NCI-H774 (cell line): ENCODE data around the gene SNPH.

ENCODE experiments used
- DNase-seq: peaks from one replicate; lab custom pipeline; 2025; lab: John Stamatoyannopoulos, UW

SNPH gene

DNA sequence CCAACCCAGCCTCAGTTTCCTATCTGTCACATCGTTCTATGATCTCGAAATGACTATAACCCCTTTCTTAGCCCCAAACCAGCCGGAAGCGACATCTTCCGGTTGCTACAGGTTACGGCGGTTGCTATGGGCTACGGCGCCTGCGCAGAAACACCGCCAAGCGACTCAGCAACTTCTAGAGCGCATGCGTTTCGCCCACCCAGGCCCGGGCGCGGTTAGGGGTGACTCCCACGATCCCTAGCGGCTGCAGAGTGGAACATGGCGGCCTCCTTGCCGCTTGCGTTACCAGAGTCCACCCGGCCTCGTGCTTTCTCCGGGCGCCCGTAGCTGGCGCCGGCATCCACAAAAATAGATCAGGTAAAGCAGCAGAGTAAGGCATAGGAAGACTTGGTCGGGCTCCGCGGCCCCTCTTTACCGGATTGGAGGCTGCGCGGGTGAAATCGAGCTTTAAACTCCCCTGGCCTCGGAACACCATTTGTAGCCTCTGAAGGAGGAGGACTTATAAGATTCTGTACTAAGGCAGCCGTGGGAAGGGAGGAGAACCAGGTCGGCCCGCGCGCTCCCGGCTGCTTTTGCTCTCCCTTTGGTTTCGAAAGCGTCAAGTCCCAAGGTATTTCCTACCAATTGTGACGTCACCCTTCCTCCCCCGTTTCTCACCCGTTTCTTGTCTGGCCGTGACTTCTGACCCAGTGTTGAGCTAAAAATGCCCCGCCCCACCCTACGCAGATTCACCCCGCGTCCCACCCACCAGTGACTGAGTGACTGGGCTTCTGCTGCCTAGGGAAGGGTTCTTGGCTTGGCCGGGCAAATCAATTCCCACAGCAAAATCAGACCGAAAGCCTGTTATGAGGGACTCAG, 59.3 kb downstream of the SNPH start:
- peak; percentile 96 for DNase-seq

DNA sequence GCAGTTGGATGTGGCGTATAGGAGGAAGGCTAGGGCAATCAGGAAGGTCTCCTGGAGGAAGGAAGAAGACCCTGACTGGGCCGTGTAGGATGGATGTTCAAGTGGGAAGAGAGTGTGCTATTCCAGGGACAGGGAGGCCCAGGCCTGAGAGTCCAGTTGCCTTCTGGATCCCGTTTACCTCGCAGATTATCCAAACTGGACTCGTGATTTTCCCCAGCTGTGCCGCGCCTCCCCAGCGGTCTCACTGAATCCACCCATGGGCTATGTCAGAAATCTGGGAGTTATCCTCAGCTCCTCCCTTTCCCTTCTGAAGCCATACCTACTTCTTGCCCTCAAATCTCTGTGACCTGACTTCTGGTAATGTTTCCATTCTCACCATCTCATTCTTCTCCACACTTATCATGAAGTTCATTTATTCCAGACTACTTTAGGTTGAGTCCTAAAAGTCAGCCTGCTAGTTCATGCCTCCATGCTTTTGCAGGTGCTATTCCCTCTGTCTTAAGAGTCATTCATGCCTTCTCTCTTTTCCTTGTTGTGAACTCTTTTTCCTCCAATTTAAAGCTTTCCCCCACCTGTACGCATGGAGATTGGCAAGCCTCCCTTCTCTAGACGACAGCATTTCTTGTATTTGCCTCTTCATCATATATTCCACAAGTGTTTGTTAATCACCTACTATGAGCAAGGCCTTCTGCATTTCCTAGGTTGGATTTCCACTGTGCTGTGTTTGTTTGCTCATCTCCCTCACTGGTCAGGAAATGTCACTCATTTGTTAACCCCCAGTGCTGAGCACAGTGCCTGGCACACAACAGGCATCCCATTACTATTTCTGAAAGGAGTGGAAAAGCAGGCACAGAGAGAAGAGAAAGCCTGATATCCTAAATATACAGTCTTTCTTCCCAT, 60.2 kb downstream of the SNPH start:
- no peak for DNase-seq

DNA sequence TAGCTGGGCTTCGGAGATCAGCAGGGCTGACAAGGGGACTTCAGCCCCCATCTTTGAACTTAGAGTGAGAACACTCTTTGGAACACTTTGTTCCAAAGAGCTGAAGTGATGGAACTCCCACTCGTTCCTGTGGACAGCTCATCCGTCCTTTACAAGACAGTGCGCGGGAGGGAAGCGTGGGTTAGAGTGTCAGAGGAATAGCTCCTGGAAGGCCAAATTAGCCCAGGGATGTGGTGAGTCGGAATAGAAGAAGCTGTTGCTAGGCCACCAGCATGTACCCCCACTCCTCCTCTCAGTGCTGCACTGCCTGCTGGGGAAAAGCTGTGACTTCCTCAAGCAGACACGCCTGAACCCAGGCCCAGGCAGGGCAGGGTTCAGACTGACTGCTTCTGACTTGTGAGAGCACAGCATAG, 61.2 kb downstream of the SNPH start:
- no peak for DNase-seq

DNA sequence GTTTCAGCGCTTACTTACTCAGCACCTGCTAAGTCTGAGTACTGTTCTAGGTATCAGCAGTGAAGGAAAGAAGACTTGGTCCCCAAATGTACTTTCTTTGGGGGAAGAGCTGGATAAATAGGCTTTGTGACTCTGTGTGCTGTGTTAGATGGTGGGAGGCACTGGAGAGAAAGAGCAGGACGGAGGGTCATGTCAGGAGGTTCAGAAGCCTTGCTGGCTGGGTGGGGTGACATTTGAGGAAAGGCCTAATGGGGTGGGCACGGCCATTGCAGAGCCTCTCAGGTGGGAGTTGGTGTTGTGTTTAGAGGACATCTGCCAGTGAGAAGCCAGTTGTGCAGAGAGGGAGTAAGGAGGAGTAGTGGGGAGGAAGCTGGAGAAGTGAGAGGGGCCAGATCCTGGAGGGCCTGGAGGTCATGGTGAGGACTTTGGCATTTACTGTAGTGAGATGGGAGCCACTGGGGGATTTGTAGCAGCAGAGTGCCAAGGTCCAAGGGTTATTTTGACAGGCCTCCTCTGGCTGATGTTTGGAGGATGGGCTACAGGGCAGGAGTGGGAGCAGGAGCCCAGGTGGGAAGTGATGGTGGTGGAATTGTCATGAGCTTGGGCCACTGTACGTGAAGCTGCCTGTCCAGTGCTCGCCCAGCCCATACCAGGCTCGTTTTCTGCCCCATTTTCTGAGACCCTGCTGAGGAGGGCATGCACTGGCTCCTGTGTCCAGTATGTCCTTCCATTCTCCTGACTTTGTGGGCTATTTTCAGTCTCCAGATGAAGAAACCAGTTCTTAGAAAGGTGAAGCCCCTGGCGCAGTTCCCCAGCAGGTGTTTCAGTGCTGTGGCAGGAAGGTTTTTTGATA, 62.0 kb downstream of the SNPH start:
- DNase-seq: no peak

DNA sequence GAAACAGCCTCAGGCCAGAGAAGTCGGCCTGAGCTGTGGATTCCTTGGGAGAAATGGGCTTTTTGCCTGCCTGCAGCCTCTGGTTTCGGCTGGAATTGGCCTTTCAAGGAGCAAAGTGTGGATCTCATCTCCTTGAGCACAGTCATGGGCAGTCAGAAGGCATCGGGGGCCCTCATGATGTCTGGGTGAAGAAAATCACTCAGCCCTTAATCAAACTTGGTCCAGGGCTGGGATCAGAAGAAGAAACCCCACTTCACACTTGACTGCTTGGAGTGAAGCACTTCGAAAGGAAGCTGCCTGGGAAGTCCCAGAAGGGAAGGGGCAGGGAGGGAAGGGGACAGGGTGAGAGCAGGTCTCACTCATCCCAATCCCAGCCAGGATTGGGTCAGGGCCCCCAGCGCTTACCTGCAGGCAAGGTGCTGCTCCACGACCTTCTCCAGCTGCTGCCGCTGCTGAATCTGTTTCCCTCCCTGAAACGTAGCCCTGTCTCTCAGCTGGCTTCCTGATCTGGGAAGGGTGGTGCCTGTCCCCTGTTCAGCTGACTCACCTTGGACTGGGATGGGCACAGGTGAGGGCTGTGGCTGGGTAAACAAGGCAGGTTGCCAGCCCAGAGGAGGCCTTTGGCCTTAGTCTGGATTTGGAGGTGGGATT, 62.7 kb downstream of the SNPH start, which contains the start of gene SDCBP2:
TSS of gene SDCBP2 (minus strand) at position 460 of the 651 bp plus-strand sequence. CDS start 8,723 bp downstream, outside the sequence.
- no peak for DNase-seq

DNA sequence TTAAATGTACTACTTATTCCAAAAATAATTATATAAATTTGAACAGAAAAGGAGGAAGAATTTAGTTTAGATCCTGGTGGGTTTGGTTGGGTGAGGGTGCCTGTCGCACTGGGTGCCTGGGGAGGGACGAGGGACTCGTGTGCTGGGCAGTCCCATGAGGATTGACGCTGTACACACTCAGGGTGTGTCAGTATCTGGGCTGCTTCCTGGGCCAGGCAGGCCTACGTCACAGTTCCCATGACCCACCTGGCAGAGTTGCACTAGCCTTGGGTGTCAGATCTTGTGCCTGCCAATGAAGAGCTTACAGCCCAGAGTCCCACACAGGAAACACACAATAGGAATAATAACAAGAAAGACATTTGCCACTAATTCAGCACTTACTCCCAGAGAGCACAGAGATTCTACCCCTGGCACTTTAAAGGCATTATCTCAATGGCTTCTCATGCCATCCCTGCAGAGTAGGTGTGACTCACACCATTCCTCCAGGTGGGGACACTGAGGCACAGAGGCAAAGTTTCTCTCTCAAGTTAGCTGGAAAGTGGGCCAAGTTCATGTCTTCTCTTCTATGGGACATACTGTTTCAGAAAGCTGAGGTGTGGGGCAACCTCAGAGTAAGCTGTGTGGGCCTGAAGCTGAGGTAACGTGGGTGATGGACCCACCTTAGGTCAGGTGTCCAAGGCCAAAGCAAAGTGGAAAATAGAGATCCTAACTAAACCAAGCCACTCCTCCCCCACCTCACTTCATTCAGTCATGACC, 64.2 kb downstream of the SNPH start:
- DNase-seq: no peak

DNA sequence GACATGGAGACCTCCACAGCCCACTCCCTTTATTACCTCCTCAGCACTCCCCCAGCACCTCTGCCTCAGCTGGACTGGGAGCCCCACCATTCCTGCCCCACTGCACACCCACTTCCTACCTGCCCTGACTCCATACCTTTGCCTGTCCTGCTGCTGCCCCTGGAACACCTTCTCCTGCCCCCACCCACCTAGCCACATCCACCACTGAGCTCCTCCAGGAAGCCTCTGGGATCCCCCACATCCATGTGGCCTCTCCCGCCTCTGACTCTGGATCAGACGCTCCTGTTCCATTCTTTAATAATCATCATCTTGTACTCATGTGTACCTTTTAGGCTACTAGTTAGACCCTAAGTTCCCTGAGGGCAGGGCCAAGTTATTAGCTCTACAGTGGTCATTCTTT, 65.0 kb downstream of the SNPH start:
- DNase-seq: no peak

DNA sequence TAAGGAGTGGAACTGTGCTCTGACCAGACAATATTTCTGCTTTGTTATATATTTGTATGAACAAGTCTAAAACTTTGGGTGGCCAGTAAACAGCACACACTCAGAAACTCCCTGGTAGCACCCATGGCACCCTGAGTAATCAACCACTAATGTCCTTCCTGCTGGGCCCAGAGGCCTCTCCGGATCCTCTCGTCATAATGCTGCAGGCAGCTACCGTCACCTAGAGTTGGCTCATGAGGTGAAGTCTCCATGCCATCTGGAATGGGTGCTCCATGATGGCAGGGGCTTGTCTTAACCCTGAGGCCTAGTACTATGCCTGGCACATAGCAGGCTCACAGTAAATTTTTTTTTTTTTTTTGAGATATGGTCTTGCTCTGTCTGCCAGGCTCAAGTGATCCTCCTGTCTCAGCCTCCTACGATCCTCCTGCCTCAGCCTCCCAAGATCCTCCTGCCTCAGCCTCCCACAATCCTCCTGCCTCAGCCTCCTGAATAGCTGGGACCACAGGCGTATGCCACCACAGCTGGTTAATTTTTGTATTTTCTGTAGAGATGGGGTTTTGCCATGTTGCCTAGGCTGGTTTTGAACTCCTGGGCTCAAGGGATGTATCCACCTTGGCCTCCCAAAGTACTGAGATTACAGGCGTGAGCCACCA, 65.8 kb downstream of the SNPH start:
- DNase-seq: no peak

DNA sequence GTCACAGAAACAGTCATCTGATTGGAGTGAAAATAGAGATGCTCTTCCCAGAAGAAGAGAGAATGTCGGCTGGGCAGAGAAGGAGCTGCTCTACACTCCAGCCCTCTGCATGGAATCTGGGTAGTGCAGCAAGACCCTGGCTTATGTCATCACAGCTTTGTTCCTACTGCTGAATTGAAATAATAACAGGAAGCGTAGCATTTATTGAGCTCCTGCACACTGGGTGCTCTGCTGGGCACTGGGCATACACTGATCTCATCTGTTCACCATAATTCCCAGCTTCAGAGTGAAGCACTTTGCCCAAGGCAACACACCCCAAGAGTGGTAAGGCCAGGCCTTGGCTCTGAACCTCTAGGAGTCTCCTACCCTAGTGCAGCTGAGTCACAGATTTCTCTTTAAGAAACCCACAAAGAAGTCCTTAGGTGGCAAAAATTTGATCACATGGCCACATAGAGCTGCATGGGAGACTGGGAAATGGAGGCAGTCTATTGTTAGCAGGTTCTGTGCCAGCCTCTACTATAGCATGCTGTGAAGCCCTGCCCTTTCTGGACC, 66.7 kb downstream of the SNPH start:
- no peak for DNase-seq

DNA sequence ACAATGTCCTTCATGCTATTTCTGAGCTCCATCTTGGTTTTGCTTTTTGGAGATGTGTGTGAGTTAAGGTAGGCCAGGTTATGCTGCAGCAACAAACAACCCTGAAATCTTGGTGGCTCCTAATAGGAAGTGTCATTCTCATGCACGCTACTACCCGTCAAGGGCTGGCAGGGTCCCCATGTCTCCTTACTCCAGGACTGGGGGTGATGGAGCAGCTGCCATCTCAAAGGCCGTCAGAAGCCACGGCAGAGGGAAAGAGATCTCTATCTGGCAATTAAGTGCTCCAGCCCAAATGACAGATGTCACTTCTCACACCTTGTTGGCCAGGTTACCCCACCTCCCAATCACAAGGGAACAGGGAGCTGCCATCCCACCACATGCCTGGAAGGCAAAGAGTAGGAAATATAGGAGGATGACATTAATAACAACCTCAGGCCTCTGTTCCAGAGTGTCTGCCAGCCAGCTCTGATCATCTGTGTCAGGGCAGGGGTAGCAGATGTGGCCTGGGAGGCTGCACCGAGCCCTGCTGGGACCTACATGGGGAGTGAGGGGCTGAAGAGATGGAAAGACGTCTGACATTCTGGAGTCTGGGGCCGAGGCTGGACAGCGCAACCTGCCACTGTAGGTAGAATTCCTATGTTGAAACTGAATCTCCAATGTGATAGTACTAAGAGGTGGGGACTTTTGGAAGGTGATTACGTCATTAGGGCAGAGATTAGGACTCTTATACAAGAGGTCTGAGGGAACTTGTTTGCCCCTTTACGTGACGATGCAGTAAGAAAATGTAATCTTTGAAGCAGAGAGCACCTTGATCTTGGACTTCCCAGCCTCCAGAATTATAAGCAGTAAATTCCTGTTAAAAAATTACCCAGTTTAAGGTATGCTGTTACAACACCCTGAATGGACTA, 67.6 kb downstream of the SNPH start:
- DNase-seq: no peak

DNA sequence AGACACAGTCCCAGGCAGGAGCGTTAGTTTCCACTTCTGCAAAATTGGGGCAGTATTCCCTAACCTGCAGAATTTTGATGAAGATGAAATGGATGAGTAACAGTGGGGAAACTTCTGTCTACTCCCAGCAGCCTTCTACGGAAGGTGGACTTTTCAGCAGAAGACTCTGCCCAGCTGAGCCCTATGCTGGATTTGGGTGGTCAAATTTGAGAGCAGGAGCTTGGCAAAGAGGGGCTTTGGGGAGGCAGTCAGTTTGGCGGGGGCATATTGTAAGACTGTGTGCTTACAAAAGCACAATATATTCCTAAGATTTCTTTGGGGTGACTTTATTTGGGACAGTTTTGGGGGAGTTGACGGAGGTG, 68.3 kb downstream of the SNPH start:
- no peak for DNase-seq

DNA sequence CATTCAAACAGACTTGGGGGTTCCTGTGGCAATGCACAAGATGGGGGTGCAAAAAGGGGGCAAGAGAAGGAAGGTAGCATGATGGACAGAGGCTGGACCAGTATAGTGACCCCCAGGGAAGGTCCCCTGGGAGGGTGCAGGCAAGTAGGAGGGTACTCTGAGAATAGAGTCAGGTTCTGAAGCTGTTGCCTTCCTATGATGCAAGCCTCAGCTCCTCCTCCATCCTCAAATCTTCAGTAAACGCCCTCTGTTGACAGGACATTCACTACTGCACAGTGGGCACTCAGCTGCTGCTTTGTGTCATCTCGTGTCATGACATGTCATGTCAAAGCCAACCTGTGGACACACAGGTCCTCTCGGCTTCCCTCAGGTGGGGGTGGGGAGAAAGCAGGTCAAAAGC, 68.7 kb downstream of the SNPH start:
- no peak for DNase-seq

DNA sequence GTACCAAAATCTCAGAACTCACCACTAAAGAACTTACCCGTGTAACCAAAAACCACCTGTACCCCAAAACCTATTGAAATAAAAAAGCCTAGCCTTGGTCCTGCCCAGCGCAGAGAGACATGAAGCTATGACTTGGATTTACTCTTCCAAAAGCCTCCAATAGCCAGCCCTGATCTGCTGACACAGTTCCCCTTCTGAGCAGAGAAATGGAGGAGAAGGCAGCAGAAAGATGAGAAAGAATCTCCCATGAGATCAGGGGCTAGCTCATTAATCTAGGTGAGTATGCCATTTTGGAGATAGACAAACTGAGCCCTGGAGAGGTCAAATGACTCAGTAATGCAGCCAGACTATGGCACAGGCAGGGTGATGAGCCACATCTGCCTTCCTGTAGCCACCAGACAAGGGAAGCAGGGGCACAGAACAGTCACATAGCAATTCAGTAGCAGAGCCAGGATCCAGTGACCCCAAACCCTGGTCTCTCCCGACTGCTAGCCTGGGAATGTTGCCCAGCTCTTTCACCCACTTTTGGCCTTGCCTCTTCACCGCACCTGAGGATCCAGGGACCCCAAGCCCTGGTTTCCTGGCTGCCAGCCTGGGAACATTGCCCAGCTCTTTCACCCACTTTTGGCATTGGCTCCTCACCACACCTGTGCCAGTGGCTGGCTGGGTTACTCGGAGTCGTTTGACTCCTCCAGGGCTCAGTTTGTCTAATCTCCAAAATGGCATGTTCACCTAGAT, 70.0 kb downstream of the SNPH start:
- DNase-seq: no peak

DNA sequence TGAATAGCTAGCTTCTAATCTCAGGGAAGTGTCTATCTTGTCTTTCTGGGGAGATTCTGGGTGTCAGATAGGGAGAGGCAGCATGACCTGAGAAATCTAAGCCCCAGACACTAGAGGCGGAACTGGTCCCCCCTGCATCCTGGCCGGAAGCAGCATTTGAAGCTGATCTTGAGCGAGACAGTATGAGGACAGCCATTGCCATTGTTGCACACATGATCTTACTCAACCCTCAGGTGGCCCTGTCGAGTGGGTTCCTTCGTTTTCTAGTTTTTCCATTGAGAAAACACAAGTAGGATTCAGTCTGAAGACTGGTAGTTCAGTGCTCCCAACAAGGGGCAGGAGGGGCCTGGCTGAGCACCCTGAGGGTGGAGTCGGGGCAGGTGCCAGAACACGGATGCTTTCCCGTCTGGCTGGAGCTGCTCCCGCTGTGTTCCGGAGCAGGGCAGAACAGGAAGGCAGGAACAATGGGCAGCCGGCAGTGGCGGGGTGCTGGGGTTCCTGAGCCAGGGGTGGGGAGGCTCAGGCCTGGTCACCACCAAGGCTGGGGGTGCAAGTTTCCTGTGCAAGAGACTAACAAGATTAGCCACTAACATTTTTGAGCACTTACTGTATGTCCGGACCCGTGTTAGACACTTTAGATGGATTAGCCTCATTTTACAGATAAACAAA, 70.7 kb downstream of the SNPH start:
- DNase-seq: peak; percentile 38

DNA sequence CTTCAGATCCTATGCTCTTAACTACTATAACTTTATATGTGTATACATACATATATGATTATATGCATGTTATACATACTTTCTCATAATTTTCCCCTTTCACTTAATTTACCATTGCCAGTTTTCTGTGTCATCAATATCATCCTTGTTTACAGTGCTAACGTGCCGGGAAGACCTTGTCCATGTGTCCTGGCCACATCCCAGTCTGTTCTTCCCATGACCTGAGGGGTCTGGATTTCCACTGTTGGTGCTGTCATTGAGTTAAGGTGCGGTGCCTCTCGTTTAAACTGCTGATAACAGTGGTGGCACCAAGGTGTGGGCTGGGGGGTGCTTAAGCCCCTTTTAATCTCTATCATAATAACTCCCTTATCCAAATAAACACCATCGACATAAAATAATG, 71.3 kb downstream of the SNPH start:
- no peak for DNase-seq

DNA sequence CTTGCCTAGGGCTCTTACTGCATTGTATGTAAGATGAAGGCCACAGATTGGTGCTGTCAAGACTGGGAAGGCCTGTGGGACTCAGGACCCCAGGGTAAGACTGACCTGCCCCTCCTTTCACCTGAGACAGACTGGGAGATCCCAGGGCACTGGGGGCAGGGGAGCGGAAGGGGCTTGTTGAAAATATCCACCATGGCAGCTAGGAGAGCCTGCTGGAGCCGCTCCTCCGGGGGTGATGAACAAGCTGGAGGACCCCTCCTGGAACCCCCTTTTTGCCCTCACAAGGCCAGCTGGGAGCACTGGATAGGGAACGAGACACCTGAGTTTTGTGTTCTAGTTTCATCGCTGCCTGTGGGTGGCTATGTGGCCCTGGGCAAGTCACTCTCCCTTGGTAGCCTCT, 72.0 kb downstream of the SNPH start:
- no peak for DNase-seq

DNA sequence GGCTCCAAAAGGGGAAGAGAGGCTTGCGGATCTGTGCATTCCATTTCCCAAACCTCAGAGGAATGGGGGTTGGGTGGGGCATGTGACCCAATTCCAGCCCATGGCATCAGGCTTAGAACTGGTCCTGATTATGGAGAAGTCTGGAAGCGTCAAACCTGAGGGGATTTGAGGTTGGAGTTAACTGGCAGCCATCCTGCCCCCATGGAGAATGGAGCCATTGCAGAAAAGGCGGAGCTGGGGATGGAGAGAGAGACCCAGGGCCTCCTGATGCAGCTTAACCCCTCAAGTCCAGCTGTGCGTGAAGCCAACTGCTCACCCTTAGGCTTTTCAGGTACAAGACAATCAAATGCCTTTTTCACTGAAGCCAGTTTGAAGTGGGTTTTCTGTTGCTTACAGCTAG, 72.7 kb downstream of the SNPH start:
- DNase-seq: no peak
